Central memory CD4-positive, alpha-beta T cell (primary cell): ENCODE measurements around the gene GRM4.
"Not testable (repeated sequence)": the region's sequence is repeated elsewhere in the genome, so short reads cannot be mapped to it uniquely, and the experiment has no call there.

Source experiments
- DNase-seq: peaks from one replicate; pipeline ENCODE4 v3.0.0; 2022

The GRM4 gene

GRCh38 chr6:34061348-34061747 is 84.5 kb downstream of the GRM4 start:
- DNase-seq = no peak

- DNase-seq = no peak
Observed at GRCh38 chr6:34059914-34060313, 86.0 kb downstream of the GRM4 start.

- no peak for DNase-seq
Observed at GRCh38 chr6:34059136-34059731, 86.7 kb downstream of the GRM4 start.

- DNase-seq = no peak
Observed at GRCh38 chr6:34057790-34058189, 88.1 kb downstream of the GRM4 start.

- DNase-seq = no peak
Observed at GRCh38 chr6:34057191-34057590, 88.7 kb downstream of the GRM4 start.

GRCh38 chr6:34056305-34057108 is 89.4 kb downstream of the GRM4 start:
- DNase-seq = no peak

- DNase-seq = peak; percentile 39
Observed at GRCh38 chr6:34055223-34055933, 90.5 kb downstream of the GRM4 start.

- DNase-seq = no peak
Observed at GRCh38 chr6:34053721-34054120, 92.2 kb downstream of the GRM4 start.

- no peak for DNase-seq
Observed at GRCh38 chr6:34052918-34053608, 92.8 kb downstream of the GRM4 start.

GRCh38 chr6:34052071-34052825 is 93.6 kb downstream of the GRM4 start:
- DNase-seq = no peak

- no peak for DNase-seq
Observed at GRCh38 chr6:34051331-34051919, 94.5 kb downstream of the GRM4 start.

GRCh38 chr6:34050691-34051090 is 95.2 kb downstream of the GRM4 start:
- no peak for DNase-seq

GRCh38 chr6:34049395-34050342 is 96.2 kb downstream of the GRM4 start:
- DNase-seq = no peak

- no peak for DNase-seq
Observed at GRCh38 chr6:34047913-34048867, 97.7 kb downstream of the GRM4 start.

GRCh38 chr6:34046617-34047016 is 99.3 kb downstream of the GRM4 start:
- no peak for DNase-seq

- DNase-seq = no peak
Observed at GRCh38 chr6:34045771-34046170, 100.1 kb downstream of the GRM4 start.

- peak; percentile 29 for DNase-seq
Observed at GRCh38 chr6:34044945-34045595, 100.8 kb downstream of the GRM4 start.

- DNase-seq = no peak
Observed at GRCh38 chr6:34043359-34043758, 102.5 kb downstream of the GRM4 start.

GRCh38 chr6:34041998-34042397 is 103.9 kb downstream of the GRM4 start:
- DNase-seq = not testable (repeated sequence)
